ENCODE results near the gene IQGAP1. TPM values are rescaled to one million over a fixed set of nuclear protein-coding genes. Genes with fewer than 3 reads are reported as not detected.

IQGAP1 gene
- total and polyA plus RNA-seq, 9 of the 15 experiments (the other 6 are each of a cell fraction or from before 2014, with no cell fraction given), result 37.6 to 143 (median 77.7) TPM

DNA sequence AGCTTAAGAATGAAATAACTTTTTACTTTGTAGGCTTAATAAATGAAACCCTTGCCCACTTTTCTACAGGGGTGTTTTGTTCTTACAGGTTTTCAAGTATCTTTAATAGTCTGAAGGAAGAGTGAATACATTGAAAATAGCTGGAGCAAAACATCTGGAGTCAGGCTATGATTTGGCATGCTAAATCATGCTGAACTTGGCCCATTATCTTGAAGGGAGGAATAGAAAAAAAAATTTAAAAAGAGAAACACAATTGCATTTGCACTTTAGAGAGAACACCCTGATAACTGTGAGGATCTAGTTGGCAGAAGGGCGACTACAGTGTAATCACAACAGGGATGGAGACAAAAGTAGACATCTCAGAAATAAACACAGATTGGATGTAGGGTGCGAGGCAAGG lies 1.8 kb upstream of the IQGAP1 start:
- no peak overlapping the region for H3K4me3 ChIP-seq
- H3K4me1 ChIP-seq (replicated peaks in 1 of 2; ENCODE audit: control insufficient read depth in 2 of 2, insufficient read depth in 2 of 2, low read length in 2 of 2), result peaks cover 3 to 17% of the 10 kb centered on the region in 2 experiments; a peak in 3 of 5 replicates
- 78% methylated on average over 2 of the region's 2 CpGs for WGBS (ENCODE audit: insufficient coverage, low coverage, missing lambda C conversion rate)
- no peak for DNase-seq (ENCODE audit: extremely low read depth in 1 of 4, low spot score in 3 of 4)
- peaks cover 8% of the 10 kb centered on the region; the same call in 1 of the 3 replicates for H3K36me3 ChIP-seq (ENCODE audit: control insufficient read depth, insufficient read depth, low read length)
- peaks cover 25% of the 10 kb centered on the region for H3K79me2 ChIP-seq (ENCODE audit: control insufficient read depth, insufficient read depth, low read length)
- H3K9me1 ChIP-seq (ENCODE audit: control insufficient read depth, insufficient read depth, low read length), result no peaks in the 10 kb centered on the region
- no peaks in the 10 kb centered on the region for H3K9me3 ChIP-seq (replicated peaks; ENCODE audit: control insufficient read depth, insufficient read depth, low read depth, low read length)
- FAIRE-seq, result no peak
- H2AFZ ChIP-seq (ENCODE audit: low read depth, low read length), result no peak overlapping the region
- H3K27ac ChIP-seq (ENCODE audit: extremely low read depth, low read depth, low read length), result no peak overlapping the region
- intact Hi-C loops (cut with micrococcal nuclease), result no loop called here
- no peak overlapping the region for H3K4me2 ChIP-seq (ENCODE audit: insufficient read depth, low read length)
- no TSS peak for BruUV-seq (replicated peaks)
- no peaks in the 10 kb centered on the region for H4K20me1 ChIP-seq (replicated peaks; ENCODE audit: control insufficient read depth, insufficient read depth, low read length)
- H3K9ac ChIP-seq (ENCODE audit: insufficient read depth in 1 of 2, low read depth in 2 of 2, low read length in 2 of 2), result no peak overlapping the region
- H3K27me3 ChIP-seq (ENCODE audit: control insufficient read depth in 2 of 2, insufficient read depth in 2 of 2, low read length in 2 of 2), result no peaks in the 10 kb centered on the region
- in situ Hi-C loops (cut with MboI), result no loop called here
- CTCF ChIA-PET (ENCODE audit: low intra/inter-chr PET ratio), result no interaction called here
- no peak for TF ChIP-seq TARDBP (IDR thresholded peaks at IDR 0.05)
- no peak for TF ChIP-seq BRF1 (IDR thresholded peaks at IDR 0.05; ENCODE audit: borderline replicate concordance, extremely low read depth, insufficient read length)
- no peak for TF ChIP-seq DDX20 (tag; IDR thresholded peaks at IDR 0.05; ENCODE audit: low read depth)
- no peak for ATAC-seq
- POLR2A ChIA-PET, result interaction anchor here (0.5 kb wide), 1 partner anchor 150 kb away, joined by 3 read pairs; no protein-coding TSS in a partner anchor

DNA sequence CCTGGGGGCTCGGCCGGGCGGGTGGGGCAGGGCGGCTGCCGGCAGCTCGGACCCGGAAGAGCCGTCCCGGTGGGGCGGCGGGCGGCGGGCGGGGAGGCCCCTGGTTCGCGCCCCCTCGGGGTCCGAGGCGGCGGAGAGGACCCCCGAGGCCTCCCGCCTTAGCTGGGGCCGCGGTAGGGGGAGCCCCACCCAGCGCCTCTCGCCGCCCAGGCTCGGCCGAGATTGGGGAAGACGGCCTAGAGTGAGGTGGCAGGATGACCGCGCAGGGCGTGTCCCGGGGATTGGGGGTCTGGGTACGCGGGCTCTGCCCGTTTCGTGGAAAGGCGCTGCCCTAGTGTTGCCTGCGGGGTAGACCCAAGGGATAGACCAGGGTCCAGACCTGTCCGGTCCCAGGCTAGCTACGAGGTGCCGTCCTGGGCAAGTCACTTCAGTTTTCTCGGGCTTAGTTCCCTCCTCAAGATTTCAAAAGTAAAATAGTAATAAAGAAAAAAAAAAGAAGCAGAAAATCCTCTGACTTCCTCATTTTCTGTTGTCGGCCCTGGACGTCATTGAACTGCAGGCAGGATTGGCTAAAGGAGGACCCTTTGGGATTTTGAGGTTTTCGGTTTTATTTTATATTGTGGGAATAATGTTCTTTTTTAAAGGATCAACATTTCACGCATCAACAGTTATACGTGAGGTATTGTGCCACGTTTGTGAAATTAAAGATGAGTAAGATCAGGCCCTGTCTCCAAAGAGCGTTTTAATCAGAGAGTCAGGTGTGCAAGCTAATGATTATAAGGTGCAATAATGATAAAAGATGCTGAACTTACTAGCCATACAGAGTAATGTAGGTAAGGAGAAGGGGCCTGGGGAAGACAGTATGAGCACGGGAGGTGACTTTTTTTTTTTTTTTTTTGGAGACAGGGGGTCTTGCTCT lies 679 bp downstream of the IQGAP1 start:
- Histone ChIP-seq H4K20me1 (replicated peaks; ENCODE audit: control insufficient read depth, insufficient read depth, low read length) (no peaks in the 10 kb centered on the region), H3K36me3 (ENCODE audit: control insufficient read depth, insufficient read depth, low read length) (peaks cover 20% of the 10 kb centered on the region; the same call in 1 of the 3 replicates), H3K9me3 (replicated peaks; ENCODE audit: control insufficient read depth, insufficient read depth, low read depth, low read length) (no peaks in the 10 kb centered on the region), H3K4me3 (peak overlapping the region; percentile 90), H3K27me3 (ENCODE audit: control insufficient read depth in 2 of 2, insufficient read depth in 2 of 2, low read length in 2 of 2) (no peaks in the 10 kb centered on the region), H3K9me1 (ENCODE audit: control insufficient read depth, insufficient read depth, low read length) (no peaks in the 10 kb centered on the region), H3K9ac (ENCODE audit: insufficient read depth in 1 of 2, low read depth in 2 of 2, low read length in 2 of 2) (peak overlapping the region; percentile 82 to 97), H3K27ac (ENCODE audit: extremely low read depth, low read depth, low read length) (peak overlapping the region; percentile 90), H3K4me1 (replicated peaks in 1 of 2; ENCODE audit: control insufficient read depth in 2 of 2, insufficient read depth in 2 of 2, low read length in 2 of 2) (peaks cover 5 to 17% of the 10 kb centered on the region in 2 experiments; a peak in 3 of 5 replicates), H2AFZ (ENCODE audit: low read depth, low read length) (peak overlapping the region; percentile 82), H3K79me2 (ENCODE audit: control insufficient read depth, insufficient read depth, low read length) (peaks cover 40% of the 10 kb centered on the region), H3K4me2 (ENCODE audit: insufficient read depth, low read length) (peak overlapping the region; percentile 90)
- BruUV-seq (replicated peaks), result TSS peak; percentile 51
- no peak for FAIRE-seq
- CTCF ChIA-PET (ENCODE audit: low intra/inter-chr PET ratio), result interaction anchor here (0.7 kb wide), 1 partner anchor 20 kb away, joined by 3 read pairs; no protein-coding TSS in a partner anchor
- in situ Hi-C loops (cut with MboI) (no loop called here), intact Hi-C loops (cut with micrococcal nuclease) (no loop called here)
- DNase-seq (ENCODE audit: extremely low read depth in 1 of 4, low spot score in 3 of 4), result peak; percentile 63 to 80 (median 71)
- POLR2A ChIA-PET, result interaction anchor here (0.7 to 2.0 kb wide), 8 partner anchors 10 to 43 kb away, joined by 3 to 7 read pairs (median 5); no protein-coding TSS in a partner anchor
- peak; percentile 79 for ATAC-seq
- WGBS (ENCODE audit: insufficient coverage, low coverage, missing lambda C conversion rate), result under 1% methylated on average over 25 of the region's 52 CpGs
- TF ChIP-seq, protein P1, sequence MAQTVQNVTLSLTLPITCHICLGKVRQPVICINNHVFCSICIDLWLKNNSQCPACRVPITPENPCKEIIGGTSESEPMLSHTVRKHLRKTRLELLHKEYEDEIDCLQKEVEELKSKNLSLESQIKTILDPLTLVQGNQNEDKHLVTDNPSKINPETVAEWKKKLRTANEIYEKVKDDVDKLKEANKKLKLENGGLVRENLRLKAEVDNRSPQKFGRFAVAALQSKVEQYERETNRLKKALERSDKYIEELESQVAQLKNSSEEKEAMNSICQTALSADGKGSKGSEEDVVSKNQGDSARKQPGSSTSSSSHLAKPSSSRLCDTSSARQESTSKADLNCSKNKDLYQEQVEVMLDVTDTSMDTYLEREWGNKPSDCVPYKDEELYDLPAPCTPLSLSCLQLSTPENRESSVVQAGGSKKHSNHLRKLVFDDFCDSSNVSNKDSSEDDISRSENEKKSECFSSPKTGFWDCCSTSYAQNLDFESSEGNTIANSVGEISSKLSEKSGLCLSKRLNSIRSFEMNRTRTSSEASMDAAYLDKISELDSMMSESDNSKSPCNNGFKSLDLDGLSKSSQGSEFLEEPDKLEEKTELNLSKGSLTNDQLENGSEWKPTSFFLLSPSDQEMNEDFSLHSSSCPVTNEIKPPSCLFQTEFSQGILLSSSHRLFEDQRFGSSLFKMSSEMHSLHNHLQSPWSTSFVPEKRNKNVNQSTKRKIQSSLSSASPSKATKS (CRISPR knock-in tag; IDR thresholded peaks at IDR 0.05), result no peak
- peak in 1 of 2 experiments; percentile 5; a peak in 1 of 4 replicates for TF ChIP-seq NRF1 (conservative IDR thresholded peaks at IDR 0.05 in 1 of 2, IDR thresholded peaks at IDR 0.05 in 1 of 2)
- TF ChIP-seq, protein P2, sequence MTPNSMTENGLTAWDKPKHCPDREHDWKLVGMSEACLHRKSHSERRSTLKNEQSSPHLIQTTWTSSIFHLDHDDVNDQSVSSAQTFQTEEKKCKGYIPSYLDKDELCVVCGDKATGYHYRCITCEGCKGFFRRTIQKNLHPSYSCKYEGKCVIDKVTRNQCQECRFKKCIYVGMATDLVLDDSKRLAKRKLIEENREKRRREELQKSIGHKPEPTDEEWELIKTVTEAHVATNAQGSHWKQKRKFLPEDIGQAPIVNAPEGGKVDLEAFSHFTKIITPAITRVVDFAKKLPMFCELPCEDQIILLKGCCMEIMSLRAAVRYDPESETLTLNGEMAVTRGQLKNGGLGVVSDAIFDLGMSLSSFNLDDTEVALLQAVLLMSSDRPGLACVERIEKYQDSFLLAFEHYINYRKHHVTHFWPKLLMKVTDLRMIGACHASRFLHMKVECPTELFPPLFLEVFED (CRISPR knock-in tag; conservative IDR thresholded peaks at IDR 0.05), result no peak
- no peak for TF ChIP-seq MECOM (CRISPR knock-in tag; IDR thresholded peaks at IDR 0.05)
- no peak for TF ChIP-seq NCOA2 (IDR thresholded peaks at IDR 0.05; ENCODE audit: partially characterized antibody in 2 of 2)
- TF ChIP-seq PHTF2 (CRISPR knock-in tag; IDR thresholded peaks at IDR 0.05), result no peak
- TF ChIP-seq SRSF7 (optimal IDR thresholded peaks at IDR 0.05; ENCODE audit: low read depth, low read length), result no peak
- TF ChIP-seq POLR2A (conservative IDR thresholded peaks at IDR 0.05), result no peak
